Right lobe of liver (tissue), 6 donors: ENCODE measurements around the gene CAPZB. TPM values are rescaled to one million over a fixed set of nuclear protein-coding genes. Genes with fewer than 3 reads are reported as not detected.

Source experiments
- ATAC-seq, 4 donors: fragments of 200-7000 bp; cut with Tn5 transposase; one replicate each; pipeline ENCODE4 v1.9.1; 2020; ENCODE audit warnings: mild to moderate bottlenecking in 4 of 4, moderate library complexity in 4 of 4
- DNase-seq, 3 donors: peaks; one replicate each; pipeline ENCODE4 v3.0.0-alpha.2; 2020
- H3K27ac ChIP-seq, 3 donors: fragments of 200-600 bp; one replicate each; pipeline ENCODE4 v1.8.0; 2022
- H3K27me3 ChIP-seq, 2 donors: fragments of 200-600 bp; one replicate each; pipeline ENCODE4 v1.8.0; 2022
- H3K36me3 ChIP-seq, 4 donors: fragments of 200-600 bp; sonication (generic) in 1 of 4; one replicate each; pipeline versions ENCODE4 v1.5.1 to v1.8.0; 2017 to 2022; ENCODE audit warnings: control low read depth in 1 of 4
- H3K4me1 ChIP-seq, 4 donors: fragments of 200-600 bp; sonication (generic) in 1 of 4; one replicate each; pipeline versions ENCODE4 v1.5.1 to v1.8.0; 2017 to 2022; ENCODE audit warnings: control low read depth in 1 of 4
- H3K4me3 ChIP-seq, 3 donors: fragments of 200-600 bp; one replicate each; pipeline ENCODE4 v1.8.0; 2022
- H3K9me3 ChIP-seq, 4 donors: fragments of 200-600 bp; sonication (generic) in 1 of 4; one replicate each; pipeline versions ENCODE4 v1.5.1 to v1.8.0; 2017 to 2022; ENCODE audit warnings: control low read depth in 1 of 4
- POLR2A ChIP-seq: fragments of 450-650 bp; IDR thresholded peaks from one replicate; pipeline ENCODE4 v1.6.1; 2017; ENCODE audit warnings: antibody characterized with exemption, mild to moderate bottlenecking
- WGBS: methylation state at CpG from one replicate; pipeline ENCODE4 v1.1.6; 2018; ENCODE audit warnings: low coverage, low lambda C conversion rate; ENCODE audit not compliant: insufficient coverage; ENCODE audit errors: missing lambda C conversion rate; 5-methylcytosine and 5-hydroxymethylcytosine counted together
- intact Hi-C, 2 donors: fragments of 100-400 bp; cut with DNase I; formaldehyde crosslinking; loops; one replicate each; pipeline versions ENCODE4 v1.11.2 to v1.14.1; 2022
- total RNA-seq, 6 experiments: library from RNA; depleted of rRNA in 2 of 6; stranded (reverse); fragments of >200 nt in 2 of 6; fragmentation: NEBNext Ultra II Directional in 3 of 6; extraction: Animal tissue kit (Norgen Biotek cat#: 25700) in 3 of 6; gene quantifications; one replicate each; pipeline versions ENCODE4 v1.1.0 to v1.2.4, GENCODE V29; 2016 to 2023
- TF ChIP-seq, protein P1 (sequence below), 4 donors: fragments of 200-600 bp in 3 of 4; fragments of 450-650 bp in 1 of 4; IDR thresholded peaks; one replicate each; pipeline versions ENCODE4 v1.5.1 to v1.8.0; 2016 to 2022; ENCODE audit warnings: antibody characterized with exemption in 4 of 4, mild to moderate bottlenecking in 2 of 4
- donor health status: DM: no; HTN: yes; CAD: no.
- donor health status: DM: no; HTN: no; CAD: no.
- donor health status: DM: no; HTN: no; CAD: no.
- donor health status: DM: no; HTN: yes; CAD: no.
- donor health status: DM: no; HTN: yes; CAD: no.

CAPZB gene
- total RNA-seq, 6 experiments from 2014 or later, result 53.5 to 117 (median 88.0) TPM

DNA sequence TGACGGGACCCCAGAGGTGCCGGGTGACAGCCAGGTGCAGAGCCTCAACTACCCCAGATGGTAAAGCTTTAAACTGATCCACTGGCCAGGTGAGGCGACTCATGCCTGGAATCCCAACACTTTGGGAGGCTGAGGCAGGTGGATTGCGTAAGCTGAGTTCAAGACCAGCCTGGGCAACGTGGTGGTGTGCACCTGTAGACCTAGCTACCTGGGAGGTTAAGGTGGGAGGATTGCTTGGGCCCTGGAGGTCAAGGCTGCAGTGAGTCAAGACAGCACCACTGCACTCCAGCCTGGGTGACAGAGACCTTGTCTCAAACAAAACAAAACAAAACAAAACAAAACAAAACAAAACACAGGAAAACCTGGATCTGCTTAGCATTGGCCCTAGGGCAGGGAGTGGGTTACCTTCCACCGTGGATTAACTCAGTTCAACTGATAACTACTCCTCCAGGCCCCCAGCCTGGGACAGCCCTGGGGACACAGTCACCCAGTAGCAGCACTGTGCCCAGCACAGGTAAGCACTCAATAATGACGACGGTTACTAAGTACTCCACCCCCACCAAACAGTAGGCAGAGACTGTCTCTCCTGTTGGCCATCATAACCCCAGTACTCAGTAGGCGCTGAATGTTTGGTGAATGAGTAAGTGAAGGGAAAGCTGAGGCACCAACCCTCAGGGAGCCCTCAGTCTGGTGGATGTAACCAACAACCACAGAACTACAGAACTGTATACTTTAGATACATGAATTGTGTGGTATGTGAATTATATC, 151.6 kb downstream of the CAPZB start:
- no peak for ATAC-seq
- intact Hi-C loops, result no loop called here
- peaks cover 0 to 4% (median 0%) of the 10 kb centered on the region in 4 donors for H3K4me1 ChIP-seq
- H3K9me3 ChIP-seq, result no peaks in the 10 kb centered on the region
- no peak overlapping the region for H3K27ac ChIP-seq
- no peak for TF ChIP-seq POLR2A
- TF ChIP-seq, protein P1, sequence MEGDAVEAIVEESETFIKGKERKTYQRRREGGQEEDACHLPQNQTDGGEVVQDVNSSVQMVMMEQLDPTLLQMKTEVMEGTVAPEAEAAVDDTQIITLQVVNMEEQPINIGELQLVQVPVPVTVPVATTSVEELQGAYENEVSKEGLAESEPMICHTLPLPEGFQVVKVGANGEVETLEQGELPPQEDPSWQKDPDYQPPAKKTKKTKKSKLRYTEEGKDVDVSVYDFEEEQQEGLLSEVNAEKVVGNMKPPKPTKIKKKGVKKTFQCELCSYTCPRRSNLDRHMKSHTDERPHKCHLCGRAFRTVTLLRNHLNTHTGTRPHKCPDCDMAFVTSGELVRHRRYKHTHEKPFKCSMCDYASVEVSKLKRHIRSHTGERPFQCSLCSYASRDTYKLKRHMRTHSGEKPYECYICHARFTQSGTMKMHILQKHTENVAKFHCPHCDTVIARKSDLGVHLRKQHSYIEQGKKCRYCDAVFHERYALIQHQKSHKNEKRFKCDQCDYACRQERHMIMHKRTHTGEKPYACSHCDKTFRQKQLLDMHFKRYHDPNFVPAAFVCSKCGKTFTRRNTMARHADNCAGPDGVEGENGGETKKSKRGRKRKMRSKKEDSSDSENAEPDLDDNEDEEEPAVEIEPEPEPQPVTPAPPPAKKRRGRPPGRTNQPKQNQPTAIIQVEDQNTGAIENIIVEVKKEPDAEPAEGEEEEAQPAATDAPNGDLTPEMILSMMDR (IDR thresholded peaks at IDR 0.05), result no peak
- peaks cover 0 to under 1% (median 0%) of the 10 kb centered on the region in 4 donors for H3K36me3 ChIP-seq
- 62% methylated on average over 5 of the region's 9 CpGs for WGBS
- no peak for DNase-seq
- H3K4me3 ChIP-seq, result no peak overlapping the region
- no peaks in the 10 kb centered on the region for H3K27me3 ChIP-seq

DNA sequence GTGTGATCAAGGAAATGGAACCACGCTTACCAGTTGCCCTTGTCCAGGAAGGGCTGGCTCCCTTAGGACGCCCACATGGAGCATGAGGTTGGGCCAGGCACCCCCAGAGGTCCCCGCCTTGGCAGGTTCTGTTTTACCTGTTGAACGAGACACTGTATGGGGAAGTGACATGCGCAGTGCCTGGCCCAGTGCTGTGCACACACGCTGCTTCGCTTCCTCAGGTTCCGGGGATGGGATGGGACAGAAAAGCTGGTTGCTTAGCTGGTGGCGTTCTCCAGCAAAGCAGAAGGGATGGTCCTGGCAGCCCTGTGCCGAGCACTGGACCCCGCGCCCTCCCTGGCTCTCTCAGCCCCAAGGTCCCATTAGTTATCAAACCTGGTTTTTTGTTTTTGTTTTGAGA, 152.5 kb downstream of the CAPZB start:
- no peak for DNase-seq

DNA sequence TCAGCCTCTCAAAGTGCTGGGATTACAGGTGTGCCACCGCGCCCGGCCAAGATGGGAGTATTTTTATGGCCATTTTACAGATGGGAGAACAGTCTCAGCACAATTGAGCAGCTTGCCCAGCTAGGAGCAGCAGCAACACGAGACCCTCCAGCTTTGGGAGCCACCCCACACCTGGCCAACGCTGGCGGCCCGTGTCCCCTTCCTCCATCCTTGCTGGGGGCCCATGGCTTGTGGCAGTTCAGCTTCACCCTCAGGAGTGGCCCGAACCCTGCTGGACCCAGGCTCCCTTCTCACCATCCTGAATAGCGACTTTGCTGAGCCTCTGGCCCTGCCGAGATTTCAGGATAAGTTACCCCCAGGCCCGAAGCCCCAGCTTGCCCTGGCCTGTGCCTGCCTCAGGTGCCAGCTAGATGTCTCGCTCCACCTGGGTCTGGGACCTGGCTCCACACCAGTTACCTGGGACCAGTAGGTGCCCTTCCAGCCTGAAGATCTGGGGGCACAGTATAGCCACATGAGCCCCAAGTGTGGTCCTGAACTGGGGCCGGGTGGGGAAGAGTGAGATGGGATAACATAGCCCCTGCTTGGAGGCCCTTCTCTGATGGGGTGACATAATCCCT, 154.0 kb downstream of the CAPZB start:
- intact Hi-C loops, result no loop called here
- Histone ChIP-seq H3K4me3 (no peak overlapping the region), H3K9me3 (no peaks in the 10 kb centered on the region), H3K27me3 (no peaks in the 10 kb centered on the region), H3K4me1 (no peaks in the 10 kb centered on the region), H3K27ac (no peak overlapping the region), H3K36me3 (peaks cover 0 to 14% (median 0%) of the 10 kb centered on the region in 4 donors)
- 94% methylated on average over 8 of the region's 13 CpGs for WGBS
- DNase-seq (no peak), ATAC-seq (no peak)
- TF ChIP-seq POLR2A, result no peak
- TF ChIP-seq, protein P1 (IDR thresholded peaks at IDR 0.05), result no peak

More for the DNA sequence above, 152.5 kb downstream of the CAPZB start:
- 100% methylated on average over 1 of the region's 12 CpGs for WGBS
- ATAC-seq, result no peak
- Histone ChIP-seq H3K4me1 (peaks cover 0 to 3% (median 0%) of the 10 kb centered on the region in 4 donors), H3K36me3 (peaks cover 0 to 9% (median 0%) of the 10 kb centered on the region in 4 donors), H3K27me3 (no peaks in the 10 kb centered on the region), H3K4me3 (no peak overlapping the region), H3K27ac (no peak overlapping the region), H3K9me3 (no peaks in the 10 kb centered on the region)
- TF ChIP-seq, protein P1 (IDR thresholded peaks at IDR 0.05), result no peak
- no peak for TF ChIP-seq POLR2A
- intact Hi-C loops, result no loop called here

DNA sequence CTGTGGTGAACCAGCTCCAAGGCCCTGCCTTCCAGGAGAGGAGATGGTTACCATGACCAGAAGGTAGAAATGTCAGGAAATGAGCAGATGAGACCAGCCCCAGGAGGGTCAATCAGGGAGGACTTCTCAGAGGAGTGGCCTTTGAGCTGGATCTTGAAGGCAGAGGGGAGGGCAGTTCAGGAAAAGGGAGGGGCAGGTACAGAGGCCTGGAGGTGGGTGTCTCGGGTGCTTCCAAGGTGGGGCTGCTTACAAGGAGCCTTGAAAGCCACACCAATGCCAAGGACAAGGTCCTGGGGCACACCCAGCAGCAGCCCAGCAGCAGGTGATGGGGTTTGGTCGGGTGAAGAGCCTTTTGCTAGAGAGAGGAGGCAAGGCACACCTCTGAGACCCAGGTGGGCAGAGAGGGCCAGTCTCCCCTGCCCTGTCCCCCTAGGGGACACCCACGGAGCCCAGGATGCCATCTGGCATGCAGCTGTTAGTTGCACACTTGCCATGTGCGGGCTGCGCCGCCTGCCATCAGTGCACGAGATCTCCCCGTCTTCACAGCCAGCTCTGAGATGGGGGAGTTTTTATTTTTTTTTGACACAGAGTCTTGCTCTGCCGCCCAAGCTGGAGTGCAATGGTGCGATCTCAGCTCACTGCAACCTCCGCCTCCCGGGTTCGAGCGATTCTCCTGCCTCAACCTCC, 154.7 kb downstream of the CAPZB start:
- Histone ChIP-seq H3K27ac (no peak overlapping the region), H3K9me3 (no peaks in the 10 kb centered on the region), H3K4me1 (no peaks in the 10 kb centered on the region), H3K4me3 (no peak overlapping the region), H3K36me3 (peaks cover 0 to 20% (median 0%) of the 10 kb centered on the region in 4 donors), H3K27me3 (no peaks in the 10 kb centered on the region)
- intact Hi-C loops, result no loop called here
- TF ChIP-seq, protein P1 (IDR thresholded peaks at IDR 0.05), result no peak
- no peak for TF ChIP-seq POLR2A
- DNase-seq, result no peak
- no peak for ATAC-seq
- WGBS, result 90% methylated on average over 5 of the region's 14 CpGs
